Neural progenitor cell (in vitro differentiated cells): ENCODE results near the gene TENM3. TPM values are rescaled to one million over a fixed set of nuclear protein-coding genes. Genes with fewer than 3 reads are reported as not detected.

Source experiments
- DNase-seq: peaks from one replicate; pipeline ENCODE4 v3.0.0-alpha.2; 2016; ENCODE audit warnings: low spot score
- H2AFZ ChIP-seq: fragments of 200-600 bp; sonication (generic); replicated peaks from 2 replicates; pipeline ENCODE4 v1.6.1; 2016; ENCODE audit warnings: antibody characterized with exemption
- H3F3A ChIP-seq: fragments of 200-600 bp; sonication (generic); 2 replicates; pipeline ENCODE4 v1.6.1; 2016; ENCODE audit warnings: antibody characterized with exemption, low read depth
- H3K27ac ChIP-seq: fragments of 200-600 bp; sonication (generic); 2 replicates; pipeline ENCODE4 v1.5.1; 2016; ENCODE audit warnings: mild to moderate bottlenecking
- H3K27me3 ChIP-seq: fragments of 200-600 bp; sonication (generic); 2 replicates; pipeline ENCODE4 v1.6.1; 2016; ENCODE audit warnings: mild to moderate bottlenecking, moderate library complexity
- H3K36me3 ChIP-seq: fragments of 200-600 bp; sonication (generic); 2 replicates; pipeline ENCODE4 v1.5.1; 2016
- H3K4me1 ChIP-seq: fragments of 200-600 bp; sonication (generic); 2 replicates; pipeline ENCODE4 v1.6.1; 2016; ENCODE audit warnings: mixed run types
- H3K4me2 ChIP-seq: fragments of 200-600 bp; sonication (generic); 2 replicates; pipeline ENCODE4 v1.6.1; 2016
- H3K4me3 ChIP-seq: fragments of 200-600 bp; sonication (generic); 2 replicates; pipeline ENCODE4 v1.5.1; 2016
- H3K79me2 ChIP-seq: fragments of 200-600 bp; sonication (generic); 2 replicates; pipeline ENCODE4 v1.6.1; 2016; ENCODE audit warnings: low read depth
- H3K9ac ChIP-seq: fragments of 200-600 bp; sonication (generic); 2 replicates; pipeline ENCODE4 v1.6.1; 2016
- H3K9me3 ChIP-seq: fragments of 200-600 bp; sonication (generic); 2 replicates; pipeline ENCODE4 v1.5.1; 2016; ENCODE audit warnings: low read depth
- H4K20me1 ChIP-seq: fragments of 200-600 bp; sonication (generic); 2 replicates; pipeline ENCODE4 v1.6.1; 2016; ENCODE audit warnings: low read depth
- H3K27ac Mint-ChIP-seq: 3 replicates; pipeline ENCODE4 v1.8.0; 2021; ENCODE audit warnings: mixed read lengths
- H3K27me3 Mint-ChIP-seq: 2 replicates; pipeline ENCODE4 v1.8.0; 2022; ENCODE audit warnings: low read depth, mild to moderate bottlenecking, inconsistent platforms, moderate library complexity, mixed read lengths; ENCODE audit not compliant: insufficient read depth
- H3K36me3 Mint-ChIP-seq: 3 replicates; pipeline ENCODE4 v1.8.0; 2021; ENCODE audit warnings: mixed read lengths
- H3K4me1 Mint-ChIP-seq: 3 replicates; pipeline ENCODE4 v1.8.0; 2021; ENCODE audit warnings: mixed read lengths
- H3K4me3 Mint-ChIP-seq: 3 replicates; pipeline ENCODE4 v1.8.0; 2021; ENCODE audit warnings: mild to moderate bottlenecking, moderate library complexity, mixed read lengths
- H3K9me3 Mint-ChIP-seq: 3 replicates; pipeline ENCODE4 v1.8.0; 2020; ENCODE audit warnings: mixed read lengths
- EZH2 ChIP-seq: fragments of 200-600 bp; sonication (generic); IDR thresholded peaks from 2 replicates; pipeline ENCODE4 v1.6.1; 2017; ENCODE audit warnings: antibody characterized with exemption, mild to moderate bottlenecking, moderate library complexity
- EZH2phosphoT487 ChIP-seq: fragments of 200-600 bp; sonication (generic); IDR thresholded peaks from 2 replicates; pipeline ENCODE4 v1.6.1; 2017; ENCODE audit warnings: antibody characterized with exemption
- total RNA-seq: library from RNA; depleted of rRNA; stranded (reverse); fragments of >200 nt; gene quantifications from 2 replicates; pipeline ENCODE4 v1.2.3, GENCODE V29; 2015; ENCODE audit warnings: low replicate concordance
- TF ChIP-seq, protein P1 (sequence below): fragments of 200-600 bp; sonication (generic); IDR thresholded peaks from 2 replicates; pipeline ENCODE4 v1.5.1; 2017; ENCODE audit warnings: antibody characterized with exemption, mild to moderate bottlenecking

The TENM3 gene
- total RNA-seq, 1 donor from 2014 or later = 78.7 TPM

DNA sequence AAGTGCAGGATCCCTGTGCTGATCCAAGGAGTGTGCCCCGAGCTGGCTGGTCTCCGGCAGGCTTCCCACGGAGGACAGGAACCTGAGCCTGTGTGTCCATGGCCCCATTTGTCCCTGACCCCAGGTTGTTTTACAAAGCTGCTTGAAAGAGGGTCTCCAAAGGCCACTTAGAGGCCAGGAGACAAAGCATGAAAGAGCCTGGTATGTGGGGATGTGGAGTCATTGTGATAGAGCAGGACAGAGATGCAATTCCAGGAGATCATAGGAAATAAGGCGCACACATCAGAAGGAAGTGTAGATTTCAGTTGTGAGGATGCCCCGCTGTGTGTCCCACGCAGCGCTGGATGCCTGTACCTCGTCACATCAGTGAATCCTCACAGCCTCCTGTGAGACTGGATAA is 48.0 kb downstream of the TENM3 start:
- Mint-ChIP-seq H3K4me1 (peaks cover 10% of the 10 kb centered on the region), H3K9me3 (peaks cover 13% of the 10 kb centered on the region), H3K4me3 (no peak overlapping the region), H3K36me3 (peaks cover 43% of the 10 kb centered on the region), H3K27me3 (peaks cover 2% of the 10 kb centered on the region), H3K27ac (peak overlapping the region; percentile 35)
- Histone ChIP-seq H3F3A (peaks cover 9% of the 10 kb centered on the region), H3K4me3 (no peak overlapping the region), H3K4me2 (no peak overlapping the region), H3K27me3 (no peaks in the 10 kb centered on the region), H3K9me3 (no peaks in the 10 kb centered on the region), H3K79me2 (no peaks in the 10 kb centered on the region), H3K4me1 (peaks cover 12% of the 10 kb centered on the region), H3K9ac (no peak overlapping the region), H4K20me1 (peaks cover 9% of the 10 kb centered on the region), H3K27ac (no peak overlapping the region), H2AFZ (no peak overlapping the region), H3K36me3 (no peaks in the 10 kb centered on the region)
- peak; percentile 9 for DNase-seq
- no peak for TF ChIP-seq EZH2
- TF ChIP-seq EZH2phosphoT487 = no peak
- TF ChIP-seq, protein P1, sequence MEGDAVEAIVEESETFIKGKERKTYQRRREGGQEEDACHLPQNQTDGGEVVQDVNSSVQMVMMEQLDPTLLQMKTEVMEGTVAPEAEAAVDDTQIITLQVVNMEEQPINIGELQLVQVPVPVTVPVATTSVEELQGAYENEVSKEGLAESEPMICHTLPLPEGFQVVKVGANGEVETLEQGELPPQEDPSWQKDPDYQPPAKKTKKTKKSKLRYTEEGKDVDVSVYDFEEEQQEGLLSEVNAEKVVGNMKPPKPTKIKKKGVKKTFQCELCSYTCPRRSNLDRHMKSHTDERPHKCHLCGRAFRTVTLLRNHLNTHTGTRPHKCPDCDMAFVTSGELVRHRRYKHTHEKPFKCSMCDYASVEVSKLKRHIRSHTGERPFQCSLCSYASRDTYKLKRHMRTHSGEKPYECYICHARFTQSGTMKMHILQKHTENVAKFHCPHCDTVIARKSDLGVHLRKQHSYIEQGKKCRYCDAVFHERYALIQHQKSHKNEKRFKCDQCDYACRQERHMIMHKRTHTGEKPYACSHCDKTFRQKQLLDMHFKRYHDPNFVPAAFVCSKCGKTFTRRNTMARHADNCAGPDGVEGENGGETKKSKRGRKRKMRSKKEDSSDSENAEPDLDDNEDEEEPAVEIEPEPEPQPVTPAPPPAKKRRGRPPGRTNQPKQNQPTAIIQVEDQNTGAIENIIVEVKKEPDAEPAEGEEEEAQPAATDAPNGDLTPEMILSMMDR = no peak

DNA sequence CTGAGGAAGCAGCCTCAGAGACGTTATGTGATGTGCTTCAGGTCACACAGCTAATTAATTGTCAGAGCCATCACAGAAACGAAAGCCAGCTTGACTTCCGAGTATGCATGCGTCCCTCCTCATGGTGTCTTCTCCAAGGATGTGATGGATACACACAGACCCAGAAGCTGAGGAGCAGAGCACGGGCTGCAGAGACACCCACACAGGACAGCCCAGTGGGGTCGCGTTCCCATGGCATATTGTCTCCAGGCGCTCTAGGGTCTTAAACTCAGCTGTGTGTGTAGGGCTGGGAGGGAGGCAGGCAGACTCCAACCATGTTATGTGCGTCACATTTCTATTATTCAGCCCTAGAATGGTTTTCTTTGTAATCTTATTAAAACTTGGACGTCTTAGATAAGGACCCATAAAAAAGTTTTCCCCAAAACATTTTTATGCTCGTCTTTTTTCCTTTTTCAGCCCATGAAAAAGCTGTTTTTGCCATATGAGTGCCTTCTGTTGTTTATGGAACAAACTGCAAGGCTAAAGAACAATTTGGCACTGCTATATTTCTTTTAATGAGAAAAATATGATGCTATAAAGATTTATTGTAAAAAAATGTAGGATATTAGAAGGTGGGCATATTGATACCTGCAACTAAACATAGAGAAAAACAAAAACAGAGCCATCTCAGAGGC is 48.5 kb downstream of the TENM3 start:
- H3K36me3 Mint-ChIP-seq = peaks cover 38% of the 10 kb centered on the region
- H3K36me3 ChIP-seq = no peaks in the 10 kb centered on the region
- H3K27me3 Mint-ChIP-seq = peaks cover 2% of the 10 kb centered on the region
- no peak overlapping the region for H3K9ac ChIP-seq
- no peak for DNase-seq
- H3K4me1 Mint-ChIP-seq = peaks cover 10% of the 10 kb centered on the region
- H3K4me3 ChIP-seq = no peak overlapping the region
- H3K79me2 ChIP-seq = no peaks in the 10 kb centered on the region
- no peak overlapping the region for H2AFZ ChIP-seq
- peaks cover 9% of the 10 kb centered on the region for H3F3A ChIP-seq
- peaks cover 9% of the 10 kb centered on the region for H4K20me1 ChIP-seq
- no peak overlapping the region for H3K4me3 Mint-ChIP-seq
- H3K27ac ChIP-seq = no peak overlapping the region
- H3K4me1 ChIP-seq = peaks cover 12% of the 10 kb centered on the region
- H3K4me2 ChIP-seq = no peak overlapping the region
- TF ChIP-seq EZH2phosphoT487 (no peak), EZH2 (no peak)
- TF ChIP-seq, protein P1 = no peak
- no peaks in the 10 kb centered on the region for H3K27me3 ChIP-seq
- no peaks in the 10 kb centered on the region for H3K9me3 ChIP-seq
- peaks cover 9% of the 10 kb centered on the region for H3K9me3 Mint-ChIP-seq
- no peak overlapping the region for H3K27ac Mint-ChIP-seq

DNA sequence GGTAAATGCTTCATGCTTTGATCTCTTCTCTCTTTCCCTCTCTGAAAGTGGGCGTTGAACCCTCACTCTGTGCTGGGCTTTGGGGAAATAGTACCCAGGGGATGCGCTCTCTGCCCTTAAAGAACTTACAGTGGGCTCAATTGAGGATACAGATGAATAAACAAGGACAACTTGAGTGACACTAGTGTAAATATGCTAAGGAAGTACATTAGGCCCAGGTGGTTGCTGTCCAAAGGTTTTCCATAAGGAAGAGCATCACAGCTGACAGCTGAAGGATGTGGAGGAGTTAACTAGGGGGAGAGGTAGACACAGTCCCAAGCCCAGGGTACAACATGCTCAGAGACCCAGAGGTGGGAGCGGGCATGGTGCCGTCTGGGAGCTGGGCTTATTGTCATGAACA is 49.4 kb downstream of the TENM3 start:
- H3K4me2 ChIP-seq = no peak overlapping the region
- H2AFZ ChIP-seq = no peak overlapping the region
- TF ChIP-seq, protein P1 = no peak
- TF ChIP-seq EZH2 (no peak), EZH2phosphoT487 (no peak)
- peaks cover 2% of the 10 kb centered on the region for H3K27me3 Mint-ChIP-seq
- no peak overlapping the region for H3K27ac ChIP-seq
- DNase-seq = no peak
- H3K4me3 ChIP-seq = no peak overlapping the region
- no peaks in the 10 kb centered on the region for H3K79me2 ChIP-seq
- peaks cover 9% of the 10 kb centered on the region for H4K20me1 ChIP-seq
- peaks cover 12% of the 10 kb centered on the region for H3K4me1 ChIP-seq
- peaks cover 6% of the 10 kb centered on the region for H3K9me3 Mint-ChIP-seq
- H3K4me1 Mint-ChIP-seq = peaks cover 10% of the 10 kb centered on the region
- H3K27me3 ChIP-seq = no peaks in the 10 kb centered on the region
- H3K4me3 Mint-ChIP-seq = no peak overlapping the region
- no peaks in the 10 kb centered on the region for H3K36me3 ChIP-seq
- H3F3A ChIP-seq = peaks cover 9% of the 10 kb centered on the region
- H3K36me3 Mint-ChIP-seq = peaks cover 38% of the 10 kb centered on the region
- H3K27ac Mint-ChIP-seq = no peak overlapping the region
- H3K9me3 ChIP-seq = no peaks in the 10 kb centered on the region
- no peak overlapping the region for H3K9ac ChIP-seq
